Effector CD8-positive, alpha-beta T cell (primary cell): ENCODE data around the gene CFAP97.
A peak's percentile ranks its signal among the peaks of the same experiment; 100 is the strongest.
"Not testable (repeated sequence)": the region's sequence is repeated elsewhere in the genome, so short reads cannot be mapped to it uniquely, and the experiment has no call there.

Source experiments
- DNase-seq: peaks from one replicate; lab custom pipeline; 2025; lab: John Stamatoyannopoulos, UW

Gene CFAP97

DNA sequence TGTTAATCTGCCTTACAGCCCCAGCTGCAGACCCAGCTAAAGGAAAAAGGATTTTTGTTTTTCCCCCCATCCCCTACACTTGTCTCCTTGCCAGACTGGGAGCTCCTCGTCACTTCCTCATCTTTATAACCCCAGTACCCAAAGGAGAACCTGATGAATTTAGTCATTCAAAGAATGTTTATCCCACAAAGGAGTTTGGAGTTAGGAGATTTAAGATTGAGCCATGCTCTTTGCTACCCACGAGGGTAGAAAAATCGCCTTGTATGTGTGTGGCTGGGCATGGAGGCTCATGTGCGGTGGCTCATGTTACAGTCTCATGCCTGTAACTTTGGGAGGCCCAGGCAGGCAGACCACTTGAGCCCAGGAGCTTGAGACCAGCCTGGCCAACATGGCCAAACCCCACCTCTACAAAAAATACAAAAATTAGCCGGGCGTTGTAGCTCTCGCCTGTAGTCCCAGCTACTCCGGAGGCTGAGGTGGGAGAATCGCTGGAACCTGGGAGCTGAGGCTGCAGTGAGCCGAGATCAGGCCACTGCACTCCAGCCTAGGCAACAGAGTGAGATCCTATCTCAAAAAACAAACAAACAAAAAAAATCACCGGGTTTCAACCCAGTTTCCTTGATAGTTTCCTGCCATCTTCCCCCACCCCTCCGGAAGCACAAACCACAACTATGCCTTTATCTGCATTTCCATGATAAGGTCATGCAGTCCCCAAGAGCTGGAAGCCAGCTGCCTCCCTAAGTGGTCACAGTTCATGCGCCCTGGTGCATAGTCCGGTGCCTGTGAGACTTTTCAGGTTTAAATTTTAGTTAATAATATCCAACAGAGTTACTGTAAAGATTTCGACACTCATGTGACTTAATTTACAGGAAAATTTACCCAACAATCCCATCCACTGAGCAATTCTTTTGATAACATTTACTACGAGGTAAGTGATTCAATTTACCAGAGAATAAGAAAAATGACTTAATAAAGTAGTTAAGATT is 1.5 kb downstream of the CFAP97 start:
- peak; percentile 5 for DNase-seq

DNA sequence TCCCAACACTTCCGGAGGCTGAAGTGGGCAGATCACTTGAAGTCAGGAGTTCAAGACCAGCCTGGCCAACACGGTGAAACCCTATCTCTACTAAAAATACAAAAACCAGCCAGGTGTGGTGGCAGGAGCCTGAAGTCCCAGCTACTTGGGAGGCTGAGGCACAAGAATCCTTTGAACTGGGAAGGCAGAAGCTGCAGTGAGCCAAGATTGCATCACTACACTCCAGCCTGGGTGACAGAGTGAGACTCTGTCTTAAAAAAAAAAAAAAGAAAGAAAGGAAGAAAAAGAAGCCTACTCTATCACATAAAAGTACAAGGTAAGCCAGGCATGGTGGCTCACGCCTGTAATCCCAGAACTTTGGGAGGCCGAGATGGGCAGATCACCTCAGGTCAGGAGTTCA is 5.6 kb downstream of the CFAP97 start:
- DNase-seq, result not testable (repeated sequence)

DNA sequence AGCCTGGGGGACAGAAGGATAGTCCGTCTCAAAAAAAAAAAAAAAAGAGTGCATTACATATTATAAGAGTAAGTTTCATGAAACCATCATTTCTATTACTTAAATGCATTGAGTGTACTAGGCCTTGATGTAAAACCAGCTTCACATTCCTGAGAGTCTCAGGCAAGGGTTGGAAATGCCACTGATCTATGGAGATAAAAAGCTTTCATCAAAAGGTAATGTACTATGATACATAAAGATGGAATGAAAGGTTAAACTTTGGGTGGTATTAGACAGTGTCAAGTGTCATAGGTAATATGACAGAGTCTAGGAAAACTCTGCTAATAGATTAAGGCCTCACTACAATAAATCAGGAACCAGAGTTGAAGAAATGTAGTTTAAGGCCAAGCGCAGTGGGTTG is 7.4 kb downstream of the CFAP97 start:
- DNase-seq, result no peak

DNA sequence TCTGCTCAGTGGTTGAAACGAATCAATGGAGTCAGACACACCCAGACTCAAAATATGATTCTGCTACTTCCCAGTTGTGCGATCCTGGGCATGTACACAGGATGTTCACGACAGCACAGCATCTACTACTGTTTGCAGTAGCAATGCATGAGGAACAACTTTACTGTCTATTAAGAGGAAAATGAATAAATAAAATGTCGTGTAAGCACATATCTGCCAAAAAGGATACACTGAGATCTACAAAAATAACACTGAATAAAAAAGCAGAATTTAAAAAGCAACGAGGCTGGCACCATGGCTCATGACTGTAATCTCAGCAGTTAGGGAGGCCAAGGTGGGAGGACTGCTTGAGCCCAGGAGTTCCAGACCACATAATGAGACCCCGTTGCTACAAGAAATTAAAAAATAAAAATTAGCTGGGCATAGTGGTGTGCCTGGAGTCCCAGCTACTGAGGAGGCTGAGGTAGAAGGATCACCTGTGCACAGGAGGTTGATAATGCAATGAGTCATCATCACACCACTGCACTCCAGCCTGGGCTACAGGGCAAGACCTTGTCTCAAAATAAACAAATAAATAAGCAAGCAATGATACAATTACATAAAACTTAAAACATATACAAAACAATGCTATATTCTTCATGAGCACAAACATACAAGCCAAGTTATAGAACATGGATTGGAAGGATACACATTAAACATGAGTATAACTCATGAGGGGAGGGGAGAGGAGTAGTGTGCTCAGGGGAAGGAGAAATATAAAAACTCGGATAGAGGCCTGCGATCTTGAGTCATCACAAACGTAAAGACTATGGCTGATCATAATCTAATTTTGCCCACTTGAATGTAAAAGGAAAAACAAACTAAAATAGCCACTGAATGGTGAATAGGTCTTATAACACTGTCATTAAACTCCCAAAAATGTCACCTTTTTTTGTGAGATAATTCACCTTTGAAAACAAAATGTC is 8.6 kb downstream of the CFAP97 start:
- DNase-seq, result no peak

DNA sequence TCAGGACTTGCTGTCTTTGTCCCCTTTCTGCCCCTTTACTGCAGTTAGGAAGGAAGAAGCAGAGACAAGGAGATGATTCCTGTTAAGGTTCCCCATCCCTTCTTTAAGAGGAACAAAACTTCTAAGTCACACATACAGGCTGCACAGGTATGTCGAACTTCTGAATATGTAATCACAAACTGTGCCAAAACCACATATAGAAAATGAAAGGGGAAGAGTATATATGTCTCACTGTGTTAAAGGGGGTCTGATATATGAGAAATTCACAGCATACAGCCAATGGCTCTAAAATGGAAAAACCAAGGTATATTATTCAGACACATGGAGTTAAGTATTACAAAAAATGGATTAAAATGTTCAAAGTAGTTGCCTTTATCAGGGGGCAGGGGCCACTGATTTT is 11.7 kb downstream of the CFAP97 start:
- DNase-seq, result no peak

DNA sequence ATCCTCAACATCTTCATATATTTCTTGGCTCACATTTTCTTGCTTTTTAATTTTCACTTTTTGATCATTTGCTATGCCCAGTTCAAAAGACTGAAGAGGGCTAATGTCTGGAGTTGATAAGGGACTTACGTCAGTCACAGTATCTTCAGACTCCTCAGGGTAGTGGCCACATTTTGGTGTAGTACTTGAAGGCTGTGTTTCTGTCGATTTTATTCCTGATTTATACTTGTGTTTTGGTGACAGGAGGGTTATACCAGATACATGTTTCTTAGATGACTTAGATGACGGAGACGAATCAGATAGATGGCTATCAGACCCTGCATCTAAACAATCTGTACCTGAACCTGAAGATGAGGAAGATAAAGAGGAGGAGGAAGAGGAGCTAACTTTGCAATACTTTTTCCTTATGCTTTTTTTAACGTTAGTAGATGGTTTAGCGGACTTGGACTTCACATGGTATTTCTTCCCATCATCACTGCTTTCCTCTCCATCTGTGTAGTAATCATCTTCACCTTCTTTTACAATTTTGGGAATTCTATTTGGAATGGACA is 13.4 kb downstream of the CFAP97 start:
- no peak for DNase-seq

GRCh38 chr4:185189606-185190305 is 14.0 kb downstream of the CFAP97 start:
- no peak for DNase-seq

DNA sequence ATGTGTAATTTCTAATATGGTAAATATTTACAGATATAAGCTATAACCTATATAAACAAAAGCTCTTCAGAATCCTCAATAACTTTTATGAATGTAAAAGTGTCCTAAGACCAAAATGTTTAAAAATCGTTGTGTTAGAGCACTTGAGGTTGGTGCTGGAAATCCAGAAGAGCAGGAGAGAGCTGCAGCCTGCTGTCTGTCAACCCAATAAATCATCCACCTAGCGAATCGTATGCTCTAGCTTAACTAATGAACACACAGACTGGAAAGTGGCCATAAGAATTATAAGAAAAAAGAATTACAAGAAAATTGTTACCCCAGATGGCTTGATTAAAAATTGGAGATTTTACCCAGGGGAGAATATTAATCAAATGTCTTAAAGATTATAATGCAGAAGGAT is 17.0 kb downstream of the CFAP97 start:
- DNase-seq, result no peak

DNA sequence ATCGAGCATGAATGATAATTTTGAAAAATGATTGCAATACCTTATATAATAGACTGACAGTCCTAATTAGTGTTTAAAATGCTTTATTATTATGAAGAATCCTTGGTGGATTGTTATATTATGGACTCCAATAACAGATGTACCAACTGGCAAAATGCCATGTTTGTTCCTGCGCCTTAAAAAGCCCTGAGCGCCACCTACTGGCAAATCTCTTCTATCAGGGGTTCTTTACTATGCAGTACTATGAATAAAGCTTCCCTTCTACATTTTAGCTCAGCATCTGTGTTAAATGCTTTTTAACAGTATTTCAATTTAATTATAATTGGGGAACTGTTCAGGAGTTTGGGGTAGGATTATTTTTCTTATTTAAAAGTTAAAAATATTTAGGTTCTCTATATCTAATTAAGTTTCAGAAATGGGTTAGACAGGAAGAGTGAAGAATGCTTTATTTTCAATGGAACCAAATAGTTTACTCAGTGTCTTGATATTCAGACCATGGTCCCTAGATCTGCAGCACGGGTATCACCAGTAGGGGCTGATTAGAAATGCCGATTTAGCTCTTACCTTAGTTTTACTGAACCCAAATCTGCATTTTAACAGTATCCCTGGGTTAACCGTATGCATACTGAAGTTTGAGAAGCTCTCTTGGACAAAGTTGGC is 20.0 kb downstream of the CFAP97 start:
- peak; percentile 66 for DNase-seq

GRCh38 chr4:185182239-185182638 is 21.6 kb downstream of the CFAP97 start:
- DNase-seq, result no peak

DNA sequence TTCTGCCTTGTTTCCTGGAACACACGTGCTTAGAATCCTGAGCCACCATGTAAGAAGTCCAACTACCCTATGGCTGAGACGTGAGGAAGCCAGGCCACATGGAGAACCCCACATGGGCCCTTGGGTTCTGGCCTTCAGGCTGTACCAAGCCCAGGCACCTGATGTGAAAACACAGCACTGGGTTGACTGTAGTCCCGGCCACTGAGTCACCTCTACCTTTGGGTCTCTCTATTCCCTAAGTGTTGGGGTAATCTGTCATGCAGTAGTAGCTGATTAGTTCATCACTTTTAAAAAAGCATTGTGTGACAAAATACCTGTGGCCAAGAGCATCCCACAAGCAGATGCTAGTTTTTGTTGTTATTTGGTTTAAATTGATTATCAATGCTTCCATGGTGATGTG is 24.3 kb downstream of the CFAP97 start:
- DNase-seq, result no peak

- no peak for DNase-seq
These were observed 32.3 kb downstream of the CFAP97 start for GRCh38 chr4:185171373-185172071.

DNA sequence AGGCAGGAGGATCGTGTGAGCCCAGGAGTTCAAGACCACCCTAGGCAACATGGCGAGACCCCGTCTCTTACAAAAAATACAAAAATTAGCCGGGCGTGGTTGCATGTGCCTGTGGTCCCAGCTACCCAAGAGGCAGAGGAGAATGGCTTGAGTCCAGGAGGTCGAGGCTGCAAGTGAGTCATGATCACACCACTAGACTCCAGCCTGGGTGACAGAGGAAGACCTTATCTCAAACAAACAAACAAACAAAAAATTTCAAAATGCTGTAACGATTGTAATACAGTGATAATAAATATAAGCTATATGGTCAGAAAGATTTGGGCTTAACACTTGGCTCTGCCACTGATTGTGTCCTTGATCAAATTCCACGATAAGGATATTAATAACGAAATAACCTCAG is 36.6 kb downstream of the CFAP97 start:
- no peak for DNase-seq

GRCh38 chr4:185165605-185166063 is 38.2 kb downstream of the CFAP97 start:
- DNase-seq, result no peak

GRCh38 chr4:185151296-185151695 is 52.5 kb downstream of the CFAP97 start:
- no peak for DNase-seq

DNA sequence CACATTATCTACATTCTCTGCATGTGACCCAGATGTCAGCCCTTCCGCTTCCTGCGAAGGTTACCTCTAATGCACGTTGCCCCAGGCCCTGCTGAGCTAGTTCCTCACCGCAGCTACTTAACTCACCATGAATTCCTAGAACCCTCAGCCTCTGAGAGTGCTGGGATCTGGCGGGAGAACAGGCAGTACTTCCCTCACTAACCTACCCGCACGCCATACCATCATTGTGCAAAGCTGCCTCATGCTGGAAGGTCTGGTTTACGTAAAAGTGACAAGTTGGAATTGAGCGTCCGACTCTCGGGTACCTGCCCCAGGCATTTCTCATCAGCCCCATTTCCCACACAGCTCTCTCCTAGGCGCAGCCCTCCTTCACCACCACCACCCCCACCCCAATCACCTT is 54.4 kb downstream of the CFAP97 start:
- no peak for DNase-seq

GRCh38 chr4:185145572-185145971 is 58.2 kb downstream of the CFAP97 start:
- no peak for DNase-seq

DNA sequence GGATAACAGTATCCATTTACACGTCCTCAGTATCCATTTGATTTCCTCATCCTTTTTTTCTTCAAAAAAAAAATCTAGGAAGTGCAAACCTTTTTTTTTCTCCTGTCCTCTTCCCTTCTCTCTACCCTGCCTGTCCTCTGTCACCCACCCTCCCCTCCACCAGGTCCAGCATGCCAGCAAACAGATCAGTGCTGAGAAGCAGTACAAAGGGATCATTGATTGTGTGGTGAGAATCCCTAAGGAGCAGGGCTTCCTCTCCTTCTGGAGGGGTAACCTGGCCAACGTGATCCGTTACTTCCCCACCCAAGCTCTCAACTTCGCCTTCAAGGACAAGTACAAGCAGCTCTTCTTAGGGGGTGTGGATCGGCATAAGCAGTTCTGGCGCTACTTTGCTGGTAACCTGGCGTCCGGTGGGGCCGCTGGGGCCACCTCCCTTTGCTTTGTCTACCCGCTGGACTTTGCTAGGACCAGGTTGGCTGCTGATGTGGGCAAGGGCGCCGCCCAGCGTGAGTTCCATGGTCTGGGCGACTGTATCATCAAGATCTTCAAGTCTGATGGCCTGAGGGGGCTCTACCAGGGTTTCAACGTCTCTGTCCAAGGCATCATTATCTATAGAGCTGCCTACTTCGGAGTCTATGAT is 59.1 kb downstream of the CFAP97 start:
- no peak for DNase-seq

- no peak for DNase-seq
These were observed 60.2 kb downstream of the CFAP97 start for GRCh38 chr4:185143601-185143969.
